ENCODE results near the gene SRPK2. TPM values are rescaled to one million over a fixed set of nuclear protein-coding genes. Genes with fewer than 3 reads are reported as not detected.
"Not testable (repeated sequence)": the region's sequence is repeated elsewhere in the genome, so short reads cannot be mapped to it uniquely, and the experiment has no call there.

The SRPK2 gene
- polyA plus RNA-seq, 1 donor from 2014 or later: 118 TPM

GRCh38 chr7:105413887-105414437 lies 25.2 kb upstream of the SRPK2 start:
- no peak overlapping the region for H3K4me2 ChIP-seq (ENCODE audit: low read length)

GRCh38 chr7:105410774-105411173 lies 22.1 kb upstream of the SRPK2 start:
- not testable (repeated sequence) for H2AFZ ChIP-seq (ENCODE audit: low read depth, low read length); H3K9me3 ChIP-seq (ENCODE audit: low read length)

More at GRCh38 chr7:105413887-105414437, 25.2 kb upstream of the SRPK2 start:
- Histone ChIP-seq H4K20me1 (ENCODE audit: insufficient read depth) (no peaks in the 10 kb centered on the region), H3K9ac (ENCODE audit: low read length) (no peak overlapping the region), H3K27ac (ENCODE audit: low read length) (no peak overlapping the region), H3F3A (ENCODE audit: insufficient read depth, low read length, poor library complexity, severe bottlenecking) (no peaks in the 10 kb centered on the region), H3K79me2 (replicated peaks; ENCODE audit: insufficient read depth, low read length) (no peaks in the 10 kb centered on the region), H3K9me2 (ENCODE audit: insufficient read depth, low read length) (no peaks in the 10 kb centered on the region), H3K9me3 (ENCODE audit: low read length) (no peaks in the 10 kb centered on the region), H3K27me3 (ENCODE audit: insufficient read depth, low read depth, low read length) (no peaks in the 10 kb centered on the region), H3K36me3 (ENCODE audit: insufficient read depth, low read length) (no peaks in the 10 kb centered on the region), H2AFZ (ENCODE audit: low read depth, low read length) (no peak overlapping the region), H3K4me3 (ENCODE audit: low read length) (no peak overlapping the region)
- TF ChIP-seq EP300 (conservative IDR thresholded peaks at IDR 0.05; ENCODE audit: poor library complexity, severe bottlenecking) (no peak), POLR2AphosphoS5 (IDR thresholded peaks at IDR 0.05) (no peak), SMC3 (conservative IDR thresholded peaks at IDR 0.05; ENCODE audit: poor library complexity) (no peak), MXI1 (conservative IDR thresholded peaks at IDR 0.05; ENCODE audit: poor library complexity, severe bottlenecking) (no peak), EZH2 (IDR thresholded peaks at IDR 0.05; ENCODE audit: borderline replicate concordance, insufficient read depth, low read length, poor library complexity, severe bottlenecking) (no peak), TAF1 (IDR thresholded peaks at IDR 0.05; ENCODE audit: low read depth) (no peak)

DNA sequence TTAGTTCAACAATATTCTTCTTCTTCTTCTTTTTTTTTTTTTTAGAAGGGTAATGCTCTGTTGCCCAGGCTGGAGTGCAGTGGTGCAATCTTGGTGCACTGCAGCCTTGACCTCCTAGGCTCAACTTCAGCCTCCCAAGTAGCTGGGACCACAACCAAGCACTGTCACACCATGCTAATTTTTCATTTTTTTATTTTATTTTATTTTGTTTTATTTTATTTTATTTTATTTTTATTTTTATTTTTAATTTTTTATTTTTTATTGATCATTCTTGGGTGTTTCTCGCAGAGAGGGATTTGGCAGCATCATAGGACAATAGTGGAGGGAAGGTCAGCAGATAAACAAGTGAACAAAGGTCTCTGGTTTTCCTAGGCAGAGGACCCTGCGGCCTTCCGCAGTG lies 21.1 kb upstream of the SRPK2 start:
- H3K4me3 ChIP-seq (ENCODE audit: low read length); H2AFZ ChIP-seq (ENCODE audit: low read depth, low read length); H3F3A ChIP-seq (ENCODE audit: insufficient read depth, low read length, poor library complexity, severe bottlenecking); H4K20me1 ChIP-seq (ENCODE audit: insufficient read depth); H3K27me3 ChIP-seq (ENCODE audit: insufficient read depth, low read depth, low read length); H3K9me3 ChIP-seq (ENCODE audit: low read length); H3K9ac ChIP-seq (ENCODE audit: low read length); H3K9me2 ChIP-seq (ENCODE audit: insufficient read depth, low read length); H3K79me2 ChIP-seq (replicated peaks; ENCODE audit: insufficient read depth, low read length); H3K36me3 ChIP-seq (ENCODE audit: insufficient read depth, low read length); H3K27ac ChIP-seq (ENCODE audit: low read length); H3K4me2 ChIP-seq (ENCODE audit: low read length): not testable (repeated sequence)

More at GRCh38 chr7:105410774-105411173, 22.1 kb upstream of the SRPK2 start:
- not testable (repeated sequence) for H3K9ac ChIP-seq (ENCODE audit: low read length); H3K27me3 ChIP-seq (ENCODE audit: insufficient read depth, low read depth, low read length); H3K27ac ChIP-seq (ENCODE audit: low read length); H3F3A ChIP-seq (ENCODE audit: insufficient read depth, low read length, poor library complexity, severe bottlenecking); H3K9me2 ChIP-seq (ENCODE audit: insufficient read depth, low read length); H3K4me2 ChIP-seq (ENCODE audit: low read length); H3K4me3 ChIP-seq (ENCODE audit: low read length); H4K20me1 ChIP-seq (ENCODE audit: insufficient read depth); H3K79me2 ChIP-seq (replicated peaks; ENCODE audit: insufficient read depth, low read length); H3K36me3 ChIP-seq (ENCODE audit: insufficient read depth, low read length)

GRCh38 chr7:105408791-105409410 lies 20.2 kb upstream of the SRPK2 start:
- H3K27me3 ChIP-seq (ENCODE audit: insufficient read depth, low read depth, low read length): no peaks in the 10 kb centered on the region
- H3F3A ChIP-seq (ENCODE audit: insufficient read depth, low read length, poor library complexity, severe bottlenecking): no peaks in the 10 kb centered on the region
- no peak overlapping the region for H3K27ac ChIP-seq (ENCODE audit: low read length)
- H4K20me1 ChIP-seq (ENCODE audit: insufficient read depth): no peaks in the 10 kb centered on the region
- H3K79me2 ChIP-seq (replicated peaks; ENCODE audit: insufficient read depth, low read length): no peaks in the 10 kb centered on the region
- no peaks in the 10 kb centered on the region for H3K9me3 ChIP-seq (ENCODE audit: low read length)
- no peaks in the 10 kb centered on the region for H3K36me3 ChIP-seq (ENCODE audit: insufficient read depth, low read length)
- H3K9ac ChIP-seq (ENCODE audit: low read length): no peak overlapping the region
- H3K4me2 ChIP-seq (ENCODE audit: low read length): no peak overlapping the region
- TF ChIP-seq POLR2AphosphoS5 (IDR thresholded peaks at IDR 0.05) (no peak), CTCF (IDR thresholded peaks at IDR 0.05; ENCODE audit: poor library complexity, severe bottlenecking) (no peak), EZH2 (IDR thresholded peaks at IDR 0.05; ENCODE audit: borderline replicate concordance, insufficient read depth, low read length, poor library complexity, severe bottlenecking) (no peak), RAD21 (conservative IDR thresholded peaks at IDR 0.05) (no peak), MXI1 (conservative IDR thresholded peaks at IDR 0.05; ENCODE audit: poor library complexity, severe bottlenecking) (no peak), EP300 (conservative IDR thresholded peaks at IDR 0.05; ENCODE audit: poor library complexity, severe bottlenecking) (no peak), TAF1 (IDR thresholded peaks at IDR 0.05; ENCODE audit: low read depth) (no peak), SMC3 (conservative IDR thresholded peaks at IDR 0.05; ENCODE audit: poor library complexity) (no peak)
- TF ChIP-seq, protein P1, sequence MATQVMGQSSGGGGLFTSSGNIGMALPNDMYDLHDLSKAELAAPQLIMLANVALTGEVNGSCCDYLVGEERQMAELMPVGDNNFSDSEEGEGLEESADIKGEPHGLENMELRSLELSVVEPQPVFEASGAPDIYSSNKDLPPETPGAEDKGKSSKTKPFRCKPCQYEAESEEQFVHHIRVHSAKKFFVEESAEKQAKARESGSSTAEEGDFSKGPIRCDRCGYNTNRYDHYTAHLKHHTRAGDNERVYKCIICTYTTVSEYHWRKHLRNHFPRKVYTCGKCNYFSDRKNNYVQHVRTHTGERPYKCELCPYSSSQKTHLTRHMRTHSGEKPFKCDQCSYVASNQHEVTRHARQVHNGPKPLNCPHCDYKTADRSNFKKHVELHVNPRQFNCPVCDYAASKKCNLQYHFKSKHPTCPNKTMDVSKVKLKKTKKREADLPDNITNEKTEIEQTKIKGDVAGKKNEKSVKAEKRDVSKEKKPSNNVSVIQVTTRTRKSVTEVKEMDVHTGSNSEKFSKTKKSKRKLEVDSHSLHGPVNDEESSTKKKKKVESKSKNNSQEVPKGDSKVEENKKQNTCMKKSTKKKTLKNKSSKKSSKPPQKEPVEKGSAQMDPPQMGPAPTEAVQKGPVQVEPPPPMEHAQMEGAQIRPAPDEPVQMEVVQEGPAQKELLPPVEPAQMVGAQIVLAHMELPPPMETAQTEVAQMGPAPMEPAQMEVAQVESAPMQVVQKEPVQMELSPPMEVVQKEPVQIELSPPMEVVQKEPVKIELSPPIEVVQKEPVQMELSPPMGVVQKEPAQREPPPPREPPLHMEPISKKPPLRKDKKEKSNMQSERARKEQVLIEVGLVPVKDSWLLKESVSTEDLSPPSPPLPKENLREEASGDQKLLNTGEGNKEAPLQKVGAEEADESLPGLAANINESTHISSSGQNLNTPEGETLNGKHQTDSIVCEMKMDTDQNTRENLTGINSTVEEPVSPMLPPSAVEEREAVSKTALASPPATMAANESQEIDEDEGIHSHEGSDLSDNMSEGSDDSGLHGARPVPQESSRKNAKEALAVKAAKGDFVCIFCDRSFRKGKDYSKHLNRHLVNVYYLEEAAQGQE (IDR thresholded peaks at IDR 0.05; ENCODE audit: borderline replicate concordance): no peak
- no peaks in the 10 kb centered on the region for H3K9me2 ChIP-seq (ENCODE audit: insufficient read depth, low read length)
- H2AFZ ChIP-seq (ENCODE audit: low read depth, low read length): no peak overlapping the region
- no peak overlapping the region for H3K4me3 ChIP-seq (ENCODE audit: low read length)

All from neural cell (in vitro differentiated cells).